Ascending aorta (tissue), 2 donors: ENCODE measurements around the gene UQCRFS1. TPM values are rescaled to one million over a fixed set of nuclear protein-coding genes. Genes with fewer than 3 reads are reported as not detected.

Experiments
- DNase-seq, 2 donors: peaks; one replicate each; pipeline ENCODE4 v3.0.0-alpha.2; 2019; ENCODE audit warnings: low spot score in 2 of 2
- H3K27ac ChIP-seq, 2 donors: fragments of 200-600 bp; sonication (generic); one replicate each; pipeline ENCODE4 v1.5.1; 2016 to 2017; ENCODE audit warnings: mild to moderate bottlenecking in 1 of 2
- H3K27me3 ChIP-seq: fragments of 200-600 bp; sonication (generic); one replicate; pipeline ENCODE4 v1.5.1; 2017
- H3K36me3 ChIP-seq, 2 donors: fragments of 200-600 bp; sonication (generic); one replicate each; pipeline ENCODE4 v1.5.1; 2016
- H3K4me1 ChIP-seq, 2 donors: fragments of 200-600 bp; sonication (generic); one replicate each; pipeline ENCODE4 v1.5.1; 2016 to 2017; ENCODE audit warnings: mild to moderate bottlenecking in 1 of 2
- H3K4me3 ChIP-seq, 2 donors: fragments of 200-600 bp; sonication (generic); one replicate each; pipeline ENCODE4 v1.5.1; 2016 to 2017; ENCODE audit warnings: mild to moderate bottlenecking in 1 of 2
- H3K9me3 ChIP-seq, 2 donors: fragments of 200-600 bp; sonication (generic); one replicate each; pipeline ENCODE4 v1.5.1; 2016
- intact Hi-C: fragments of 100-400 bp; cut with DNase I; formaldehyde crosslinking; loops from one replicate; pipeline ENCODE4 v1.15.1; 2023
- total RNA-seq: library from RNA; depleted of rRNA; stranded (reverse); fragments of >200 nt; gene quantifications from one replicate; pipeline ENCODE4 v1.1.0, GENCODE V29; 2016
- TF ChIP-seq, protein P1 (sequence below), 3 experiments: fragments of 200-600 bp in 2 of 3; fragments of 450-650 bp in 1 of 3; sonication (generic) in 2 of 3; IDR thresholded peaks; one replicate each; pipeline ENCODE4 v1.5.1; 2016 to 2019; ENCODE audit warnings: antibody characterized with exemption in 3 of 3, mild to moderate bottlenecking in 1 of 3, moderate library complexity in 1 of 3

UQCRFS1 gene
- total RNA-seq, 1 donor from 2014 or later: 21.4 TPM

DNA sequence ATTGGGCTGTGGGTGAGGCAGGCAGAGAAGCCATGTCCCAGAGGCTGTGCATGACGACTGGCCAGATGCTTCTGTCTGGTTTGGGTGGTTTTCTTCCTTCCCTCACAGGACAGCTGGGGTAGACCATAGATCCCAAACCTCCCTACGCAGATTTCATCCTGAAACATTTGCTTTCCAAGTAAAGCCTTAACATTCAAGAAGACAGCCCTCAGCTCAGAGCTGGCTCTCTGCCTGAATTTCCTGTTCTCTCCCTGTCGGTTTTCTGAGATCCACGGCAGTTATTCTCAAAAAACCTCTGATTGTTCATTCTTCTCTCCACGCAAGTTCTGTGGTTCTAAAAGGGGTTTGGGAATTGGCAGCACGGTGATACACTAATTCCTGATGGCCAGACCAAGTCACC, 25.3 kb downstream of the UQCRFS1 start:
- TF ChIP-seq, protein P1, sequence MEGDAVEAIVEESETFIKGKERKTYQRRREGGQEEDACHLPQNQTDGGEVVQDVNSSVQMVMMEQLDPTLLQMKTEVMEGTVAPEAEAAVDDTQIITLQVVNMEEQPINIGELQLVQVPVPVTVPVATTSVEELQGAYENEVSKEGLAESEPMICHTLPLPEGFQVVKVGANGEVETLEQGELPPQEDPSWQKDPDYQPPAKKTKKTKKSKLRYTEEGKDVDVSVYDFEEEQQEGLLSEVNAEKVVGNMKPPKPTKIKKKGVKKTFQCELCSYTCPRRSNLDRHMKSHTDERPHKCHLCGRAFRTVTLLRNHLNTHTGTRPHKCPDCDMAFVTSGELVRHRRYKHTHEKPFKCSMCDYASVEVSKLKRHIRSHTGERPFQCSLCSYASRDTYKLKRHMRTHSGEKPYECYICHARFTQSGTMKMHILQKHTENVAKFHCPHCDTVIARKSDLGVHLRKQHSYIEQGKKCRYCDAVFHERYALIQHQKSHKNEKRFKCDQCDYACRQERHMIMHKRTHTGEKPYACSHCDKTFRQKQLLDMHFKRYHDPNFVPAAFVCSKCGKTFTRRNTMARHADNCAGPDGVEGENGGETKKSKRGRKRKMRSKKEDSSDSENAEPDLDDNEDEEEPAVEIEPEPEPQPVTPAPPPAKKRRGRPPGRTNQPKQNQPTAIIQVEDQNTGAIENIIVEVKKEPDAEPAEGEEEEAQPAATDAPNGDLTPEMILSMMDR (IDR thresholded peaks at IDR 0.05): no peak
- H3K36me3 ChIP-seq: no peaks in the 10 kb centered on the region
- H3K4me1 ChIP-seq: no peaks in the 10 kb centered on the region
- H3K27ac ChIP-seq: no peak overlapping the region
- H3K9me3 ChIP-seq: no peaks in the 10 kb centered on the region
- H3K27me3 ChIP-seq: no peaks in the 10 kb centered on the region
- no peak for DNase-seq
- H3K4me3 ChIP-seq: no peak overlapping the region
- intact Hi-C loops: no loop called here

DNA sequence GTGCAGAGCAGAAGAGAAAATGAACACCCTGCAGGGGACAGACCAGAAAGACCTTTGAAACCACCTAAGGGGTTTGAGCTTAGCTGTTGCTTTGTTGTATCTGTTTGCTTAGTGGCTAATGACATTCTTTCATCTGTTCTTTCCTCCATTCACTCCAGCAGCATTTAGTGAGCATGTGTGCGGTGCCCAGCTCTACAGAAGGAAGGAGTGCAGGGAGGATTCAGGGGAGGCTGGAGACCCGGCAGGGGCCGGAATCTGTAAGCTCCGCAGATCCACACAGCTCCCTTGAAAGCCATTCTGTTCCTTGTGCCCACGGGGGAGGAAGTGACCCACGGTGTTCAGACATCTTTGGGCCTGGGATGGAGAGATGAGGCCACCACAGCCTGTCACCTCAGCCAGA, 27.5 kb downstream of the UQCRFS1 start:
- TF ChIP-seq, protein P1 (IDR thresholded peaks at IDR 0.05): no peak
- intact Hi-C loops: no loop called here
- no peak overlapping the region for H3K27ac ChIP-seq
- H3K4me3 ChIP-seq: no peak overlapping the region
- H3K4me1 ChIP-seq: no peaks in the 10 kb centered on the region
- H3K9me3 ChIP-seq: no peaks in the 10 kb centered on the region
- no peaks in the 10 kb centered on the region for H3K27me3 ChIP-seq
- H3K36me3 ChIP-seq: no peaks in the 10 kb centered on the region
- DNase-seq: no peak

DNA sequence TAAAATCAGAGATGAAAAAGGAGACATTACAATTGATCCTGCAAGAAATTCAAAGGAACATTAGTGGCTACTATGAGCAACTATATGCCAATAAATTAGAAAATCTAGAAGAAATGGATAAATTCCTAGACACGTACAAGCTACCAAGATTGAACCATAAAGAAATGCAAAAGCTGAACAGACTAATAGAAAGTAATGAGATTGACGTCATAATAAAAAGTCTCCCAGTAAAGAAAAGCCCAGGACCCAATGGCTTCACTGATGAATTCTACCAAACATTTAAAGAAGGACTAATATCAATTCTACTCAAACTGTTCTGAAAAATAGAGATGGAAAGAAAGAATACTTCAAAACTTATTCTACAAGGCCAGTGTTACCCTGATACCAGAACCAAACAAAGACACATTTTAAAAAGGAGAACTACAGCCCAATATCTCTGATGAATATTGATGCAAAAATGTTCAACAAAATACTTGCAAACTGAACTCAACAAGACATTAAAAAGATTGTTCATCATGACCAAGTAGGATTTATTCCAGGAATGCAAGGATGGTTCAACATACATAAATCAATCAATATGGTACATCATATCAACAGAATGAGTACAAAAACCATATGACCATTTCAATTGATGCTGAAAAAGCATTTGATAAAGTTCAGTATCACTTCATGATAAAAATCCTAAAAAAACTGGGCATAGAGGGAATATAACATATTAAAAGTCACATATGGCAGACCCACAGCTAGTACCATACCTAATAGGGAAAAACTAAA, 35.8 kb downstream of the UQCRFS1 start:
- Histone ChIP-seq H3K36me3 (no peaks in the 10 kb centered on the region), H3K4me3 (no peak overlapping the region), H3K4me1 (no peaks in the 10 kb centered on the region), H3K9me3 (peaks cover 0 to 18% of the 10 kb centered on the region in 2 donors), H3K27me3 (no peaks in the 10 kb centered on the region), H3K27ac (no peak overlapping the region)
- DNase-seq: no peak
- TF ChIP-seq, protein P1 (IDR thresholded peaks at IDR 0.05): no peak
- intact Hi-C loops: no loop called here

DNA sequence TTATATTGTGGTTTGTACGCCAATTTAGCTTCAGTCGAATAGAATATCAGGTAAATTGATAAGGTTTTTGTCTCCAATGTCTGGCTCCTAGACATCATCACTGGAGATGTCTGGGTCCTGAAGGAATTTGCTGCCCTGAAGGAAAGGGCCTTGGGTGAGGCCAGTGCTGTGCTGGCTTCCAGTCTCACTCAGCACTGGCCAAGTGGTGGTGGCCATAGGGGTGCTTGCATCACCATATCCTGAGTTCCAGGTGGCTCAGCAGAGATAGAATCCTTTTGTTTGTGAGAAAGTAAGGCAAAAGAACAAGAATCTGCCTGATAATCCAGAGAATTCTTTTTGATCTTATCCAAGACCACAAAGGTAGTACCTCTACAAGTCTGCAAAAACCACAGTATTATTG, 39.1 kb downstream of the UQCRFS1 start:
- H3K9me3 ChIP-seq: peaks cover 0 to 18% of the 10 kb centered on the region in 2 donors
- TF ChIP-seq, protein P1 (IDR thresholded peaks at IDR 0.05): no peak
- intact Hi-C loops: no loop called here

DNA sequence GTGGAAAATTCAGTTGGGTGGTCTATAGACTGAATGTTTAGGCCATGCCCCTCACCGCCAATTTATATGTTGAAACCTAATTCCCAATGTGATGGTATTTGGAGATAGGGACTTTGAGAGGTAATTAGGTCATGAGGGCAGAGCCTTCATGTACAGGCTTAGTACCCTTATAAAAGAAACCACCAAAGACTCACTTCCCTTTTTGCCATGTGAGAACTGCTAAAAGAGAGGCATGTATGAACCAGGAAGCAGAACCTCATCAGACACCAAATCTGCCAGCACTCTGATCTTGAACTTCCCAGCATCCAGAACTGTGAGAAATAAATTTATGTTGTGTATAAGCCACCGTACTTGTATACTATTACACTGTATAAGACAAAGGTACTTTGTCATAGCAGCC, 40.6 kb downstream of the UQCRFS1 start:
- Histone ChIP-seq H3K4me1 (no peaks in the 10 kb centered on the region), H3K4me3 (no peak overlapping the region), H3K27me3 (no peaks in the 10 kb centered on the region), H3K36me3 (no peaks in the 10 kb centered on the region), H3K27ac (no peak overlapping the region), H3K9me3 (peaks cover 0 to 8% of the 10 kb centered on the region in 2 donors)
- TF ChIP-seq, protein P1 (IDR thresholded peaks at IDR 0.05): no peak
- DNase-seq: no peak
- intact Hi-C loops: no loop called here

More for the DNA sequence above, 39.1 kb downstream of the UQCRFS1 start:
- Histone ChIP-seq H3K27ac (no peak overlapping the region), H3K36me3 (no peaks in the 10 kb centered on the region), H3K4me1 (no peaks in the 10 kb centered on the region), H3K27me3 (no peaks in the 10 kb centered on the region), H3K4me3 (no peak overlapping the region)
- DNase-seq: no peak
